BE2C (cell line): ENCODE measurements around the gene PLK3.
"Not testable (repeated sequence)": the region's sequence is repeated elsewhere in the genome, so short reads cannot be mapped to it uniquely, and the experiment has no call there.

Experiments used
- DNase-seq: peaks from one replicate; pipeline ENCODE4 v3.0.0-alpha.2; 2020
- H3K27me3 ChIP-seq: fragments of 250-450 bp; sonication (Bioruptor Pico); 2 replicates; pipeline ENCODE4 v1.5.1; 2020; ENCODE audit warnings: mild to moderate bottlenecking
- H3K36me3 ChIP-seq: fragments of 250-450 bp; sonication (Bioruptor Pico); 2 replicates; pipeline ENCODE4 v1.5.1; 2020; ENCODE audit warnings: mild to moderate bottlenecking
- H3K4me1 ChIP-seq: fragments of 250-450 bp; sonication (Bioruptor Pico); 2 replicates; pipeline ENCODE4 v1.5.1; 2020
- H3K4me3 ChIP-seq: 2 replicates; pipeline ENCODE4 v1.5.1; 2011; ENCODE audit warnings: low read depth, low read length
- H3K9me3 ChIP-seq: fragments of 250-450 bp; sonication (Bioruptor Pico); 2 replicates; pipeline ENCODE4 v1.5.1; 2020
- TF ChIP-seq, protein P1 (sequence below): IDR thresholded peaks from 2 replicates; pipeline ENCODE4 v1.5.1; 2012; ENCODE audit warnings: mild to moderate bottlenecking, low read depth, low read length

The PLK3 gene

DNA sequence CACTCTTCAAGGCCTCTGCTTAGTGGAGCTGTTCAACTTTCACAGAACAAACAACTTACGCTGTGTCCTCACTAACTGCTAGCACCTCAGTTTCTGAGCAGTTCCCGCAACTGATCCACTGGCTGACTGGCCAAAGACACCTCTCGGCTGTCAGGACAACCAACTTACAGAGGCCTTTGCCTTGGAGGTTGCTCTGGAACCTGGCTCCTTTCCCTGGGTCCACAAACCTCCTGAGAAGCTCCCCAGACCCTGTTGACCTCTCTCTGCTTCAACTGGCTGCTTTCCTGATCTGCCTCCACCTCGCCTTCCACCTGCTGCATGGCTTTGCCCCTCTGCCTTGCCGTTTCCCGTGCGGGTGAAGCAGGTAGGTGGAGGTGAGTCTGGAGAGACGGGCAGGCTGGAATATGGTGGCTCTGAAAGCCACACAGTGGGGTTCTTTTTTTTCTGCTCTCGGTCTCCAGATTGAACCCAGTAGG, 21.1 kb downstream of the PLK3 start:
- TF ChIP-seq, protein P1, sequence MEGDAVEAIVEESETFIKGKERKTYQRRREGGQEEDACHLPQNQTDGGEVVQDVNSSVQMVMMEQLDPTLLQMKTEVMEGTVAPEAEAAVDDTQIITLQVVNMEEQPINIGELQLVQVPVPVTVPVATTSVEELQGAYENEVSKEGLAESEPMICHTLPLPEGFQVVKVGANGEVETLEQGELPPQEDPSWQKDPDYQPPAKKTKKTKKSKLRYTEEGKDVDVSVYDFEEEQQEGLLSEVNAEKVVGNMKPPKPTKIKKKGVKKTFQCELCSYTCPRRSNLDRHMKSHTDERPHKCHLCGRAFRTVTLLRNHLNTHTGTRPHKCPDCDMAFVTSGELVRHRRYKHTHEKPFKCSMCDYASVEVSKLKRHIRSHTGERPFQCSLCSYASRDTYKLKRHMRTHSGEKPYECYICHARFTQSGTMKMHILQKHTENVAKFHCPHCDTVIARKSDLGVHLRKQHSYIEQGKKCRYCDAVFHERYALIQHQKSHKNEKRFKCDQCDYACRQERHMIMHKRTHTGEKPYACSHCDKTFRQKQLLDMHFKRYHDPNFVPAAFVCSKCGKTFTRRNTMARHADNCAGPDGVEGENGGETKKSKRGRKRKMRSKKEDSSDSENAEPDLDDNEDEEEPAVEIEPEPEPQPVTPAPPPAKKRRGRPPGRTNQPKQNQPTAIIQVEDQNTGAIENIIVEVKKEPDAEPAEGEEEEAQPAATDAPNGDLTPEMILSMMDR, result no peak

DNA sequence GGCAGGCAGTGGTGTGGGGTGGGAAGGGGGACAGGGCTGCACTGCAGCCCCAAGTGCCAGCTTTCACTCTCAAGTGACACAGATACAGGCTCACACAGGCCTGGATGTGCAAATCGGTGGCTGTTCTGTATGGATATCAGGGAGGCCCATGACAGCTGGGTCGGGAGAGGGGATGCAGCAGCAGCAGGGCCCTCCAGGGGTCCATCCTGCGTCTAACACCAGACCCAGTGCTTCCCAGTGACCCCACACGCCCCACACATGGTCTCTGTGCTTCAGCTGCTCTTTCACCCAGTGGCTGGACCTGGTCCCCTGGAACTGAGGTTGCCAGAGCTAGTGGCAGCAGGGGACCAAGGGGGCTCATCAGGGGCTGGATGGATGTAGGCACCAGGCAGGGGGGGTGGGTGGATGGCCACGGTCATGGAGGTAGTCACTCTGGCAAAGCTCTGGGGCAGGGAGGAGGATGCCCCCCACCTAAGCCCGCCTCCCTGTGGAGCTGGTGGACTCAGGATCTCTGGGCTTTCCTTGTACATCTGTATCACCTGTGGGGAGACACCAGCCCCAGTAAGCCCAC, 22.0 kb downstream of the PLK3 start:
- H3K4me1 ChIP-seq, result no peaks in the 10 kb centered on the region
- TF ChIP-seq, protein P1, result no peak
- H3K36me3 ChIP-seq, result no peaks in the 10 kb centered on the region
- H3K9me3 ChIP-seq, result no peaks in the 10 kb centered on the region
- no peak for DNase-seq
- H3K27me3 ChIP-seq, result no peaks in the 10 kb centered on the region
- no peak overlapping the region for H3K4me3 ChIP-seq

More for the DNA sequence above, 21.1 kb downstream of the PLK3 start:
- Histone ChIP-seq H3K9me3 (no peaks in the 10 kb centered on the region), H3K4me1 (no peaks in the 10 kb centered on the region), H3K4me3 (no peak overlapping the region), H3K36me3 (no peaks in the 10 kb centered on the region), H3K27me3 (no peaks in the 10 kb centered on the region)
- DNase-seq, result no peak

DNA sequence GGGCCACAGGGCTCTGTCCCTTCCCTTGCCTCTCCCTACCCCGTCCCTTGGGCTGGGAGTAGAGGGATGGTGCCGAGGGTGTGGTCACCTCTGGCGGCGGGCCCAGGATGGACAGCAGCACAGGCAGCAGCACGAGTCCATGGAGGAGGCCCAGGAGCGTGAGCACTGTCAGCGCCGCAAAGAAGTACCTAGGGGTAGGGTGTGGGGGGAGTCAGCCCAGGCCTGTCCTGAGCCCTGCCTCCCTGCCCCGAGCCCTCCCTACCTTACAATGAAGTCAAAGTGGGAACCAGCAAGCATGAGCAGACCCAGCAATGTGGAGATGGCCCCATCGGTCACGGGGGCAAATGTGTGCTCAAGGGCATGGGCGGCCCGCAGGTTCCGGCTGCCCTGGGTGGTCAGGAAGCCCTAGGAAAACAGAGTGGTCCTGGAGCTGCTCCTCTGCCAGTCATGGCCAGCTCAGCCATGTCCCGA, 22.8 kb downstream of the PLK3 start:
- no peak overlapping the region for H3K4me3 ChIP-seq
- no peaks in the 10 kb centered on the region for H3K36me3 ChIP-seq
- no peaks in the 10 kb centered on the region for H3K27me3 ChIP-seq
- no peak for DNase-seq
- H3K9me3 ChIP-seq, result no peaks in the 10 kb centered on the region
- H3K4me1 ChIP-seq, result no peaks in the 10 kb centered on the region
- TF ChIP-seq, protein P1, result no peak

DNA sequence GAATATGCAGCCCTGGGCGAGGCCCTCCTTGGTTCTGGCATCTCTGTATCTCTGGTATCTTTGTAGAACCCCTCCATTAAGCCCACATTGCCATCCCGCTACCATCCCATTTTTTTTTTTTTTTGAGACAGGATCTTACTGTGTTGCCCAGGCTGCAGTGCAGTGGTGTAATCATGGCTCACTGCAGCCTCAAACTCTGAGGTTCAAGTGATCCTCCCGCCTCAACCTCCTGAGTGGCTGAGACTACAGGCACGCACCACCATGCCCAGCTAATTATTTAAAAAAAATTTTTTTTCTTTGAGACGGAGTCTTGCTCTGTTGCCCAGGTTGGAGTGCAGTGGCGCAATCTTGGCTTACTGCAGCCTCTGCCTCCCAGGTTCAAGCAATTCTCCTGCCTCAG, 24.2 kb downstream of the PLK3 start:
- H3K36me3 ChIP-seq, H3K27me3 ChIP-seq, H3K9me3 ChIP-seq, DNase-seq, H3K4me1 ChIP-seq, H3K4me3 ChIP-seq: not testable (repeated sequence)

DNA sequence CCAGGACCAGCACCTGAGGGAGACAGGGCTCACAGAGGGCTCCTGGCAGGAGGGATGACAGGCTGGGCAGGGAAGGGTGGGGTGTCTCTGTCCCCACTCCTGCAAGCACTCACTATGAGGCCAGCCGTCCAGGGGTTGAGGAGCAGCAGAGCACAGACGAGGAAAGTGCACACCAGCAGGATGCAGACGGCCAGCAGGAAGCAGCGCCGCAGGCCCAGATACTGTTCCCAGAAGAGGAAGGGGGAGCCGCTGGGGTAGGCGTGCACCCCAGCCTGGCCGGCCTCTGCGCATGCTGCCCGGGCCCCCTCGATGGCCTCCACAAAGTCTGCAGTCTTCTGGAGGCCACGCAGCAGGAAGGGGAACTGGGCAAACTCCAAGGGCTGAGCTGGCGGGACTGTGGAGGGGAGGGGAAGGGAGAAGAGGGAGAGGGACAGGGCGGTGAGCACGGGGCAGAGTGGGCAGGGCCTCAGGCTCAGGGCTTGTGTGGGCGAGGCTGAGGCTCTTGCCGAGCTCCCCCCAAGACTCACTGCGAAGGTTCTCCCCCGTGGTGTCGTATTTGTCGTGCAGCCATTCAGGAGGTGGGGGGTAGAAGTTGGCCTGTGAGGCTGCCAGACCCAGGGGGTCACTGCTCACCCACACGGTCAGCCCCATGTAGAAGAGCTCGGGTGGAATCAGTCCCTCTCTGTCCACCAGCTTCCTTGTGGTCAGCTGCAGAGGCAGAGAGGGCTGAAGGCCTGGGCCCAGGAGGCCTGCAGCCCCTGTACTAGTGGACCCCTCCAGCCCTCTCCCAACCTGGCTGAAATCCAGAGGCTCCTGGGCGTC, 26.4 kb downstream of the PLK3 start:
- no peaks in the 10 kb centered on the region for H3K27me3 ChIP-seq
- H3K4me1 ChIP-seq, result no peaks in the 10 kb centered on the region
- no peaks in the 10 kb centered on the region for H3K9me3 ChIP-seq
- H3K4me3 ChIP-seq, result no peak overlapping the region
- DNase-seq, result no peak
- TF ChIP-seq, protein P1, result no peak
- H3K36me3 ChIP-seq, result no peaks in the 10 kb centered on the region

DNA sequence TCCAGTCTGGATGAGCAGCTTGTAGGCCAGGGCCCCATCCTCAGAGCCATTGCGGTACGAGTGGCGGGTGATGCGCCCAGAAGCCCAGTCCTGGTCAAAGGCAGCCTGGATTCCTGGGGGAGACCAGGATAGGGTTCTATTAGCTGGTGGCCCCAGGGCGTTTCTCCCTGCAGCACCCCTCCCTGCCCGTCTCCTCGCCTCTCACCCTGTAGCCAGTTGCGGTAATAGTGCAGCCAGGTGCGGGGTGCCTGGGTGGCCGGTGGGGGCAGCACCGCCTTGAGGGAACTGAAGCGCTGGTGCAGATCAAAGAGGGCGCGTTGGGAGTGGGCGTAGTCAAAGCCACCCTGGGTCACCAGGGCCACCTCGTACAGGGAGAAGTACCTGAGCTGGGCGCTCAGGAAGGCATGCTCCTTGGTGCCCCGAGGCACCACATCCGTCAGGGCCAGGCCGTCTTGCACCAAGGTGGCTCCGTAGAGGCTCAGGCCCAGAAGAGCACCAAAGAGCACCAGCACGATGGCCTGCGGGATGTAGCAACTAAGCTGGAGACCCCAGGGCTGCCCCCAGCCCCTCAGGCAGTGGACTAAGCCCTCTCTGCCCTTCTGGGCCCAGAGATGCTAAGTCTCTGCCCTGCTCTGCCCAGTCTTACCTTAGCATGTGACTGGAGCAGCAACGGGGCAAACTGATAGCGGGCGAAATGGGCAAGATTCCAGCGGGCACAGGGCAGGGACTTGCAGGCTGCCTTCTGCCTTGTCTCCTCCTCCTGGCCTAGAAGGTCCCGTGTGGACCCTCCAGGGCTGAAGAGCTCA, 27.2 kb downstream of the PLK3 start:
- Histone ChIP-seq H3K36me3 (no peaks in the 10 kb centered on the region), H3K4me1 (no peaks in the 10 kb centered on the region)
- no peak for DNase-seq

More for the DNA sequence above, 27.2 kb downstream of the PLK3 start:
- TF ChIP-seq, protein P1, result no peak
- H3K9me3 ChIP-seq, result no peaks in the 10 kb centered on the region
- H3K27me3 ChIP-seq, result no peaks in the 10 kb centered on the region
- H3K4me3 ChIP-seq, result no peak overlapping the region
